Transverse colon (tissue), 4 donors: ENCODE results near the gene GET4. TPM values are rescaled to one million over a fixed set of nuclear protein-coding genes. Genes with fewer than 3 reads are reported as not detected.

Source experiments
- DNase-seq: peaks from one replicate; pipeline ENCODE4 v3.0.0-alpha.2; 2019
- H3K27ac ChIP-seq, 4 donors: fragments of 200-600 bp; sonication (generic); 2 replicates each; pipeline ENCODE4 v1.5.1; 2016 to 2018; ENCODE audit warnings: inconsistent platforms in 4 of 4
- H3K27me3 ChIP-seq: fragments of 200-600 bp; sonication (generic); 2 replicates; pipeline ENCODE4 v1.5.1; 2017; ENCODE audit warnings: inconsistent platforms
- H3K36me3 ChIP-seq, 4 donors: fragments of 200-600 bp; sonication (generic); 2 replicates each; pipeline ENCODE4 v1.5.1; 2017 to 2019; ENCODE audit warnings: inconsistent platforms in 4 of 4
- H3K4me1 ChIP-seq, 4 donors: fragments of 200-600 bp; sonication (generic); 2 replicates each; pipeline ENCODE4 v1.5.1; 2017 to 2020; ENCODE audit warnings: inconsistent platforms in 4 of 4
- H3K4me3 ChIP-seq, 4 donors: fragments of 200-600 bp; sonication (generic); 1 replicate in 1 of 4; 2 replicates in 3 of 4; pipeline versions ENCODE4 v1.5.1 to v1.6.1; 2017 to 2019; ENCODE audit warnings: inconsistent platforms in 4 of 4
- H3K9me3 ChIP-seq, 2 donors: fragments of 200-600 bp; sonication (generic); 2 replicates each; pipeline ENCODE4 v1.5.1; 2017 to 2019; ENCODE audit warnings: inconsistent platforms in 2 of 2
- EP300 ChIP-seq: sonication (generic); formaldehyde crosslinking; IDR thresholded peaks from one replicate; pipeline ENCODE4 v1.6.1; 2017; ENCODE audit warnings: antibody characterized with exemption, low read depth
- POLR2A ChIP-seq: fragments of 450-650 bp; IDR thresholded peaks from one replicate; pipeline ENCODE4 v1.6.1; 2016; ENCODE audit warnings: antibody characterized with exemption, mild to moderate bottlenecking, moderate library complexity
- POLR2AphosphoS5 ChIP-seq, 3 donors: sonication (generic); formaldehyde crosslinking; IDR thresholded peaks; one replicate each; pipeline ENCODE4 v1.6.1; 2016; ENCODE audit warnings: antibody characterized with exemption in 3 of 3
- WGBS, 2 donors: methylation state at CpG; one replicate each; pipeline ENCODE4 v1.1.5; 2018; ENCODE audit warnings: low coverage in 1 of 2; 5-methylcytosine and 5-hydroxymethylcytosine counted together
- in situ Hi-C, 4 donors: fragments of 200-750 bp; cut with MboI; loops; one replicate each; pipeline versions ENCODE4 v1.15.0 to v1.15.1; 2017; ENCODE audit warnings: low sequenced_read_pairs in 3 of 4, low pct_ligation_motif_present in 1 of 4, low pct_unique_long_range_greater_than_20kb in 1 of 4
- intact Hi-C: fragments of 100-400 bp; cut with DNase I; formaldehyde crosslinking; loops from one replicate; pipeline ENCODE4 v1.15.1; 2023; ENCODE audit warnings: low total_unique reads
- total RNA-seq, 4 donors: library from RNA; depleted of rRNA; stranded (reverse); fragments of >200 nt; gene quantifications; one replicate each; pipeline ENCODE4 v1.1.0, GENCODE V29; 2016
- TF ChIP-seq, protein P1 (sequence below), 5 experiments: fragments of 200-600 bp in 3 of 5; fragments of 450-650 bp in 2 of 5; sonication (generic) in 3 of 5; IDR thresholded peaks; 1 replicate in 2 of 5; 2 replicates in 3 of 5; pipeline ENCODE4 v1.5.1; 2016 to 2017; ENCODE audit warnings: antibody characterized with exemption in 5 of 5, inconsistent platforms in 3 of 5, mild to moderate bottlenecking in 2 of 5, moderate library complexity in 1 of 5

Gene GET4
- total RNA-seq, 4 donors from 2014 or later: 49.4 to 116 (median 85.2) TPM

DNA sequence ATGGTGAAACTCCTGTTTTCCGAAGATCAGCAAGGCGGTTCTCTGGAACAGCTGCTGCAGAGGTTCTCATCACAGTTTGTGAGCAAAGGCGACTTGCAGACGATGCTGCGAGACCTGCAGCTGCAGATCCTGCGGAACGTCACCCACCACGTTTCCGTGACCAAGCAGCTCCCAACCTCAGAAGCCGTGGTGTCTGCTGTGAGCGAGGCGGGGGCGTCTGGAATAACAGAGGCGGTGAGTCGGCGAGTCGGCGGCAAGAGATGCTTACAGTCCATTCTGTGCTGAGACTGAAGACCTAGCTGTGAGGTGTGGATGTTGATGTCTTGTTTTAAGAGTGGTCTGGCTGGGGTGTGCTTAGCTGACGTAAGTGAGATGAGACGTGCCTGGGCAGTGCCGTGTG, 16.2 kb upstream of the GET4 start:
- H3K27ac ChIP-seq: no peak overlapping the region
- WGBS, 2 donors: 91 to 96% methylated on average over 4 to 21 of the region's 21 CpGs
- in situ Hi-C loops: loop anchor here in 2 of 4 donors (5.0 to 10.0 kb wide), 2 partner anchors 65 to 68 kb away; no protein-coding TSS in a partner anchor

DNA sequence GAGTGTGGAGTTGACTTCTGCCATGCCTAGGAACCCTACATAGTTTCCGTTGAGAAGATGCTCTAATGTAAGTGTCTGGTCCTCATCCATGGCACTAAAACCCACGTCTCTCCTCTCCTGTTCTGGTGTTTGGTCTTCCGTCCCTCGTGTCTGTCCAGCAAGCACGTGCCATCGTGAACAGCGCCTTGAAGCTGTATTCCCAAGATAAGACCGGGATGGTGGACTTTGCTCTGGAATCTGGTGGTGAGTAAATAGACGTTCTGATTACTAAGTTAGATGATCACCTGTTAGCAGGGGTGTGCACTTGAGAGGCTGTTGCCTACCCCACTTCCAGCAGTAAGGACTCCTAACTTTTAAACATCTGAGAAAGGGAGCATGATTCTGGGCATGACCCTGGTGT, 15.1 kb upstream of the GET4 start:
- H3K4me1 ChIP-seq: no peaks in the 10 kb centered on the region
- 63 to 93% methylated on average over 4 to 9 of the region's 9 CpGs for WGBS, 2 donors
- no peaks in the 10 kb centered on the region for H3K9me3 ChIP-seq
- TF ChIP-seq POLR2AphosphoS5 (IDR thresholded peaks at IDR 0.05): peak in 1 of 3 donors; percentile 11
- no peak for TF ChIP-seq POLR2A
- TF ChIP-seq, protein P1, sequence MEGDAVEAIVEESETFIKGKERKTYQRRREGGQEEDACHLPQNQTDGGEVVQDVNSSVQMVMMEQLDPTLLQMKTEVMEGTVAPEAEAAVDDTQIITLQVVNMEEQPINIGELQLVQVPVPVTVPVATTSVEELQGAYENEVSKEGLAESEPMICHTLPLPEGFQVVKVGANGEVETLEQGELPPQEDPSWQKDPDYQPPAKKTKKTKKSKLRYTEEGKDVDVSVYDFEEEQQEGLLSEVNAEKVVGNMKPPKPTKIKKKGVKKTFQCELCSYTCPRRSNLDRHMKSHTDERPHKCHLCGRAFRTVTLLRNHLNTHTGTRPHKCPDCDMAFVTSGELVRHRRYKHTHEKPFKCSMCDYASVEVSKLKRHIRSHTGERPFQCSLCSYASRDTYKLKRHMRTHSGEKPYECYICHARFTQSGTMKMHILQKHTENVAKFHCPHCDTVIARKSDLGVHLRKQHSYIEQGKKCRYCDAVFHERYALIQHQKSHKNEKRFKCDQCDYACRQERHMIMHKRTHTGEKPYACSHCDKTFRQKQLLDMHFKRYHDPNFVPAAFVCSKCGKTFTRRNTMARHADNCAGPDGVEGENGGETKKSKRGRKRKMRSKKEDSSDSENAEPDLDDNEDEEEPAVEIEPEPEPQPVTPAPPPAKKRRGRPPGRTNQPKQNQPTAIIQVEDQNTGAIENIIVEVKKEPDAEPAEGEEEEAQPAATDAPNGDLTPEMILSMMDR (IDR thresholded peaks at IDR 0.05): no peak
- in situ Hi-C loops: loop anchor here in 2 of 4 donors (5.0 to 10.0 kb wide), 2 partner anchors 66 to 69 kb away; no protein-coding TSS in a partner anchor
- H3K36me3 ChIP-seq: peaks cover 0 to 52% (median 21%) of the 10 kb centered on the region in 4 donors
- H3K4me3 ChIP-seq: no peak overlapping the region
- no peaks in the 10 kb centered on the region for H3K27me3 ChIP-seq
- intact Hi-C loops: no loop called here
- H3K27ac ChIP-seq: no peak overlapping the region
- DNase-seq: peak; percentile 57

More for the DNA sequence above, 16.2 kb upstream of the GET4 start:
- Histone ChIP-seq H3K36me3 (peaks cover 0 to 54% (median 25%) of the 10 kb centered on the region in 4 donors), H3K9me3 (no peaks in the 10 kb centered on the region), H3K4me3 (no peak overlapping the region), H3K4me1 (no peaks in the 10 kb centered on the region), H3K27me3 (no peaks in the 10 kb centered on the region)
- no peak for DNase-seq
- TF ChIP-seq, protein P1 (IDR thresholded peaks at IDR 0.05): no peak
- TF ChIP-seq EP300: no peak
- TF ChIP-seq POLR2AphosphoS5 (IDR thresholded peaks at IDR 0.05): no peak
- no peak for TF ChIP-seq POLR2A
- intact Hi-C loops: no loop called here

DNA sequence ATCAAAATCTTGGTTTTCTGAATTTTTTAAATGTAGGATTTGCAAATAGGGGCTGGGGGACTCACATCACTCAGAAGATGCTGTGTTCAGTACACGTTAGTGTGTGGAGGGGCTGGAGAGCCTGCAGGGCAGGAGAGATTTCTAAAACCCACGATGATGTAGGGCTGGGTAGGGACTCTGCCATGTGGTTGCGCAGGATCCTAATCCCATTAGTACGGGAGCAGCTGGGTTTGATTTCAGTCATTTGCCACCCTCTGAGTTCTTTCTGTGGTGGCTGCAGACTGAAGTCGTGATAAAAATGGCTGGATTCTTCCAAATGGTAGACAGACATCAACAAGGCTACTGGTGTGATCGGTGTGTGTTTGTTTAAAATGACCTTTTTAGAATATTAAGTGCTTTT, 14.2 kb upstream of the GET4 start:
- Histone ChIP-seq H3K36me3 (peaks cover 0 to 43% (median 17%) of the 10 kb centered on the region in 4 donors), H3K4me3 (no peak overlapping the region), H3K27ac (no peak overlapping the region), H3K9me3 (no peaks in the 10 kb centered on the region), H3K27me3 (no peaks in the 10 kb centered on the region), H3K4me1 (peaks cover 2 to 6% (median 5%) of the 10 kb centered on the region in 4 donors)
- in situ Hi-C loops (loop anchor here in 2 of 4 donors (5.0 to 10.0 kb wide), 2 partner anchors 67 to 70 kb away; no protein-coding TSS in a partner anchor), intact Hi-C loops (no loop called here)
- TF ChIP-seq, protein P1 (IDR thresholded peaks at IDR 0.05): no peak
- no peak for TF ChIP-seq EP300
- no peak for TF ChIP-seq POLR2AphosphoS5 (IDR thresholded peaks at IDR 0.05)
- WGBS, 2 donors: 92 to 100% methylated on average over 1 to 6 of the region's 6 CpGs
- no peak for DNase-seq

DNA sequence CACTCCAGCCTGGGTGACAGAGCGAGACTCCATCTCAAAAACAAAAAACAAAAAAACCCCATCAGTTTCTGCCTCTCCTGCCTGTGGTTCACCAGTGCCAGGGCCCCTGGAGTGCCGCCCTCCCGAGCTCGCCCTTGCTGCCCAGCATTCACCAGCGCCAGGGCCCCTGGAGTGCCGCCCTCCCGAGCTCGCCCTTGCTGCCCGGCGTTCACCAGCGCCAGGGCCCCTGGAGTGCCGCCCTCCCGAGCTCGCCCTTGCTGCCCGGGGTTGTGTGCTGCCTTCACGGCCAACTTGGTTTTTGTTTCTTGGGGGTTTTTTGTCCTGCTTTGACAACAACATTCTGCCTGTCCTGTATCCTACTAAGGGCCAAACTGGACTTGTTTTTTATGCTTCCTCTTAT, 13.2 kb upstream of the GET4 start:
- H3K27ac ChIP-seq: no peak overlapping the region
- no peaks in the 10 kb centered on the region for H3K27me3 ChIP-seq
- no peaks in the 10 kb centered on the region for H3K9me3 ChIP-seq
- intact Hi-C loops (no loop called here), in situ Hi-C loops (loop anchor here in 2 of 4 donors (5.0 to 10.0 kb wide), 2 partner anchors 68 to 71 kb away; no protein-coding TSS in a partner anchor)
- no peak for DNase-seq
- peaks cover 12 to 16% (median 14%) of the 10 kb centered on the region in 4 donors for H3K4me1 ChIP-seq
- peaks cover 0 to 39% (median 15%) of the 10 kb centered on the region in 4 donors for H3K36me3 ChIP-seq
- no peak overlapping the region for H3K4me3 ChIP-seq
- TF ChIP-seq POLR2A (no peak), EP300 (no peak), POLR2AphosphoS5 (IDR thresholded peaks at IDR 0.05) (no peak)
- TF ChIP-seq, protein P1 (IDR thresholded peaks at IDR 0.05): no peak
- 86 to 90% methylated on average over 4 to 16 of the region's 16 CpGs for WGBS, 2 donors
